SJSA1 (cell line): ENCODE results near the gene CEP152. TPM values are rescaled to one million over a fixed set of nuclear protein-coding genes. Genes with fewer than 3 reads are reported as not detected.
"Not testable (repeated sequence)": the region's sequence is repeated elsewhere in the genome, so short reads cannot be mapped to it uniquely, and the experiment has no call there.

Experiments used
- DNase-seq, 2 experiments: peaks; one replicate each; pipeline ENCODE4 v3.0.0-alpha.2; 2015 to 2020; ENCODE audit warnings: low spot score in 2 of 2, low read depth in 1 of 2
- H3K27ac ChIP-seq: fragments of 250-450 bp; sonication (Bioruptor Pico); 2 replicates; pipeline ENCODE4 v1.5.1; 2020; ENCODE audit warnings: mild to moderate bottlenecking, moderate library complexity
- H3K27me3 ChIP-seq: fragments of 250-450 bp; sonication (Bioruptor Pico); replicated peaks from 2 replicates; pipeline ENCODE4 v1.5.1; 2020; ENCODE audit warnings: mild to moderate bottlenecking, moderate library complexity
- H3K36me3 ChIP-seq: fragments of 250-450 bp; sonication (Bioruptor Pico); 2 replicates; pipeline ENCODE4 v1.5.1; 2020; ENCODE audit warnings: mild to moderate bottlenecking
- H3K4me1 ChIP-seq: fragments of 250-450 bp; sonication (Bioruptor Pico); replicated peaks from 2 replicates; pipeline ENCODE4 v1.6.1; 2021; ENCODE audit warnings: mild to moderate bottlenecking
- H3K4me3 ChIP-seq: fragments of 250-450 bp; sonication (Bioruptor Pico); 2 replicates; pipeline ENCODE4 v1.5.1; 2020; ENCODE audit warnings: mild to moderate bottlenecking
- H3K9me3 ChIP-seq: fragments of 250-450 bp; sonication (Bioruptor Pico); replicated peaks from 2 replicates; pipeline ENCODE4 v1.5.1; 2020; ENCODE audit warnings: mild to moderate bottlenecking
- total RNA-seq: library from RNA; depleted of rRNA; stranded (reverse); fragments of >200 nt; shearing (Covaris generic); gene quantifications from 2 replicates; pipeline ENCODE4 v1.2.3, GENCODE V29; 2014; rRNA removed

Gene CEP152
- total RNA-seq = 16.6 and 19.5 TPM in 2 replicates

- H3K27ac ChIP-seq = peak within 1 kb of the TSS; percentile 77
- H3K9me3 ChIP-seq = no peaks in the 10 kb centered on the region
- peaks cover 15% of the 10 kb centered on the region for H3K4me1 ChIP-seq
- H3K27me3 ChIP-seq = no peaks in the 10 kb centered on the region
- peak within 1 kb of the TSS; percentile 66 for H3K4me3 ChIP-seq
- H3K36me3 ChIP-seq = peaks cover 4% of the 10 kb centered on the region
- peak; percentile 97 to 99 for DNase-seq
Measured at GRCh38 chr15:48810414-48811324, at the start of gene CEP152. CEP152 (minus strand) TSS chr15:48811069; CDS start chr15:48805649, 5,420 bp downstream.

- Histone ChIP-seq H3K36me3 (no peaks in the 10 kb centered on the region), H3K27me3 (no peaks in the 10 kb centered on the region), H3K9me3 (no peaks in the 10 kb centered on the region), H3K4me3 (no peak overlapping the region), H3K27ac (peak overlapping the region; percentile 83), H3K4me1 (peaks cover 45% of the 10 kb centered on the region)
- no peak for DNase-seq
Measured at GRCh38 chr15:48859426-48859825, 48.6 kb upstream of the CEP152 start.

DNA sequence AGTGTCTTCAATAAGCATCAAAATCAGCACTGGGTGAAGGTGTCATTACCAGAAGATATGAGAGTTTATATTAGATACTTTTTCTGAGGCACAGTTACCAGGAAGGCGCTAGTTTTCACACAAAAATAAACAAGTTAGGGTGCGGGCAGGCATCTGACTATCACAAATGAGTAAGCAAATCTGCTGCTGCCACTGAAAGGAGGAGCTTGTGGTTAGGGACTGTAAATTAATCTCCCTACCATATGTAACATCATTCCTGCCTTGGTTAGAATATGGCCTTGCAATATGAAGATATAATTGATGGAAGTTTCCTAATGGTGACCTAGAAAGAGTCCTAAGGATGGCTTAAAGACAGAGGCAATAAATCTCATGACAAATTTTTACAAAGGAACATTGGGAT, 47.5 kb upstream of the CEP152 start:
- Histone ChIP-seq H3K4me3 (no peak overlapping the region), H3K9me3 (no peaks in the 10 kb centered on the region), H3K4me1 (peaks cover 45% of the 10 kb centered on the region), H3K36me3 (no peaks in the 10 kb centered on the region), H3K27me3 (no peaks in the 10 kb centered on the region), H3K27ac (peak overlapping the region; percentile 83)
- peak; percentile 67 to 71 for DNase-seq

DNA sequence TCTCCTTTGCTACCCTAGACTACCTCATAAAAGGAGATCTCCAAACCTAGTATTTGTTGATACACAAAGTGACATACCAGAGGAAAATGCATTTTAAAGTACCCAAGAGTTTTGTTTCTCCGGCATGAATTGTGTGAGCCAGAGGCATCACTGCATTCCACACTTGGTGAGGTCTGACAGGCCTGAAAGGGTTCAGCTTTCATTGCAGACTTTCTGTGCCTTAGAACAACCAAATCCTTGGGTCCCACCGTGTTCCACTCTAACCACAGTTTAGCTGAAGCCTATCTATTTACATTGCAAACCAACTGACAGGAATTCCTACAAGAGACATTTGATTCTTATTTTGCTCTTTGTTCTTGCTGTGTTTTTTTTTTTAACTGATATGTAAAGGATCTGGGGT, 46.1 kb upstream of the CEP152 start:
- H3K9me3 ChIP-seq = no peaks in the 10 kb centered on the region
- no peaks in the 10 kb centered on the region for H3K27me3 ChIP-seq
- H3K36me3 ChIP-seq = no peaks in the 10 kb centered on the region
- peak overlapping the region; percentile 83 for H3K27ac ChIP-seq
- H3K4me3 ChIP-seq = no peak overlapping the region
- H3K4me1 ChIP-seq = peaks cover 45% of the 10 kb centered on the region
- DNase-seq = peak; percentile 85 to 92

DNA sequence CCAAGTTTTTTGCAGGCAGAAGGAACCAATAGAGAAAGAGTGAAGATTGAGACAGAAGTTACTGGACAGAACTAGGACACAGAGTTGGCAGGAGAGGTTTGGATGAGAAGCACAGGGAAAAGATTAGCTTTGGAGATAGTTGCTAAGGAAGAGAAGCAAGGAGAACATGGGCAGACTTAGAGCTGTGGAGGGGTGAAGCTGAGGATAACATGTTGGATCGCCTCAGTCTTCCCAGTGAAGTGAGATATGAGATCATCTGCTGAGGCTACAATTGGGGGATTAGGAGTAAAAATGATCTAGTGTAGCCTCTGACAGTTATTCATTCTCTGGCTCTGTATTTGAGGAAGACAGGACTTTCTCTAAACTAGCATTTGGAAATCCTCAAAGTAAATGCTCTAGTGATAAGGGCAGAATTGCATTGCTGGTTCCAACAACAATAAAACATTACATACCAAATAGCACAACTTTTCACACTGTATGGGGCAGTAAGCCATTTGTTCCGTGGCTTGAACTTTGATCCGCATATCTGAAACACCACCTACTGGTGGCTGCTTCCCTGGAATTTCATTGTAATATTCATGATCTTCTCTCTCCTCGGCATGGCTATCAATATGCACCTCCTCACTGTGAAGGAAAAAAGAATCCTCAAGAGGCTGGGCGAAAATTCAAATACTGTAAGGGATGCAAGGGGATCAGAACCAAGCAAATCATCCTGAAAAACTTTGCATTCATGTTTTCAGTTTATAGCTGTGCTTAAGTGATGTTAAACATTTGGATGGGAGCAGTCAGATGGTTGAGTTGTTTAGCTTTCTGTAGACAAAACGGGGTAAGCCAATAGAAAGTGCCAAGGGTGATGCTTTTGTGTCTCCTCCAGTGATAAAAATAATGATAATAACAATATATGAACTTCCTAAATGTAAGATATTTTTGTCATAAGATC, 44.9 kb upstream of the CEP152 start:
- Histone ChIP-seq H3K9me3 (no peaks in the 10 kb centered on the region), H3K36me3 (no peaks in the 10 kb centered on the region), H3K27ac (peak overlapping the region; percentile 83), H3K27me3 (no peaks in the 10 kb centered on the region), H3K4me3 (no peak overlapping the region), H3K4me1 (peaks cover 45% of the 10 kb centered on the region)
- DNase-seq = peak in 1 of 2 experiments; percentile 68

DNA sequence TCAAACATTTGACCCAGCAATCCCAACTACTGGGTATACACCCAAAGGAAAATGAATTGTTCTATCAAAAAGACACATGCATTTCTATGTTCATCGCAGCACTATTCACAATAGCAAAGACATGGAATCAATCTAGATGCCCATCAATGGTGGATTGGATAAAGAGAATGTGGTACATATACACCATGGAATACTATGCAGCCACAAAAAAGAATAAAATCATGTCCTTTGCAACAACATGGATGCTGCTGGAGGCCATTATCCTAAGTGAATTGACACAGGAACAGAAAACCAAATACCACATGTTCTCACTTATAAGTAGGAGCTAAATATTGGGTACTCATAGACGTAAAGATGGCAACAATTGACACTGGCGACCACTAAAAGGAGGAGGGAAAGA, 43.6 kb upstream of the CEP152 start:
- not testable (repeated sequence) for H3K9me3 ChIP-seq, H3K36me3 ChIP-seq, H3K27me3 ChIP-seq, DNase-seq, H3K4me3 ChIP-seq, H3K27ac ChIP-seq
- H3K4me1 ChIP-seq = peaks cover 41% of the 10 kb centered on the region

GRCh38 chr15:48851956-48852355, 41.1 kb upstream of the CEP152 start:
- no peaks in the 10 kb centered on the region for H3K9me3 ChIP-seq
- H3K27ac ChIP-seq = no peak overlapping the region
- no peak for DNase-seq
- no peaks in the 10 kb centered on the region for H3K36me3 ChIP-seq
- no peak overlapping the region for H3K4me3 ChIP-seq
- H3K27me3 ChIP-seq = no peaks in the 10 kb centered on the region
- peaks cover 18% of the 10 kb centered on the region for H3K4me1 ChIP-seq

- H3K27me3 ChIP-seq = no peaks in the 10 kb centered on the region
- H3K4me3 ChIP-seq = no peak overlapping the region
- no peak overlapping the region for H3K27ac ChIP-seq
- no peak for DNase-seq
- H3K36me3 ChIP-seq = no peaks in the 10 kb centered on the region
- H3K4me1 ChIP-seq = peaks cover 6% of the 10 kb centered on the region
- H3K9me3 ChIP-seq = no peaks in the 10 kb centered on the region
Measured at GRCh38 chr15:48850648-48851047, 39.8 kb upstream of the CEP152 start.

- no peak overlapping the region for H3K4me3 ChIP-seq
- no peaks in the 10 kb centered on the region for H3K27me3 ChIP-seq
Measured at GRCh38 chr15:48845123-48845522, 34.3 kb upstream of the CEP152 start.

DNA sequence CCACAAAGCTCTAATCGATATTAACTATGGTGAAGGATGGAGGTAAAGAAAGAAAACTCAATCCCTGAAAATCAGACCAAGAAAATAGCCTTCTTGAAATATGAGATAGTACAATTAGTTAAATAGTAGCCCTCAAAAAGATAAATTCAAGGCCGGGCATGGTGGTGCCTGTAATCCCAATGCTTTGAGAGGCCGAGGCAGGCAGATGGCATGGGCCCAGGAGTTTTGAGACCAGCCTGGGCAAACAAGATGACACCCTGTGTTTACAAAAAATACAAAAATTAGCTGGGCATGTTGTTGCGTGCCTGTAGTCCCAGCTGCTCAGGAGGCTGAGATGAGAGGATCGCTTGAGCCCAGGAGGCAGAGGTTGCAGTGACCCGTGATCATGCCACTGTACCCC, 31.6 kb upstream of the CEP152 start:
- H3K4me1 ChIP-seq = no peaks in the 10 kb centered on the region
- H3K4me3 ChIP-seq = no peak overlapping the region
- H3K9me3 ChIP-seq = no peaks in the 10 kb centered on the region
- H3K27me3 ChIP-seq = no peaks in the 10 kb centered on the region
- H3K27ac ChIP-seq = no peak overlapping the region
- no peaks in the 10 kb centered on the region for H3K36me3 ChIP-seq
- no peak for DNase-seq

More at GRCh38 chr15:48845123-48845522, 34.3 kb upstream of the CEP152 start:
- Histone ChIP-seq H3K4me1 (no peaks in the 10 kb centered on the region), H3K9me3 (no peaks in the 10 kb centered on the region), H3K27ac (no peak overlapping the region), H3K36me3 (no peaks in the 10 kb centered on the region)
- DNase-seq = no peak

DNA sequence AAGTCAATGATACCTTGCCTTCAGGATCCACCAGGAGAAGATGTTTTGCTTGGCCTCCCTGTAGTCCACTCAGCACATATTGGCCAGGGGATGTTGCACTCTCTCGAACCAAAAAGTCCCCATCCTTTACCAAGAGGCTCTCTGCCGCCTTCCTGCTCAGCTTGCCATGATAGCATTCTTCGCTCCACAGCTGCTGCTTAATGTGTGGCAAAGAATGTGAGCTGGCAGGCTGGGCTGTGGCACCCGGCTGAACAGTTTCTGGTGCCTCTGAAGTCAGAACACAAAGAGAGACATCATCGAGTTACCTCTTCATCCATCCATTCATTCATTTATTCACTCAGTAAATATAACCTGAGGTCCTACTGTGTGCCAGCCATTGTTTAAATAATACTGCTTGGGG, 23.9 kb upstream of the CEP152 start:
- Histone ChIP-seq H3K4me1 (no peaks in the 10 kb centered on the region), H3K9me3 (peaks cover 3% of the 10 kb centered on the region; the same call in 1 of the 2 replicates), H3K36me3 (no peaks in the 10 kb centered on the region), H3K4me3 (no peak overlapping the region), H3K27me3 (no peaks in the 10 kb centered on the region), H3K27ac (no peak overlapping the region)
- DNase-seq = no peak

- H3K27me3 ChIP-seq = no peaks in the 10 kb centered on the region
- H3K4me3 ChIP-seq = no peak overlapping the region
- H3K9me3 ChIP-seq = peaks cover 3% of the 10 kb centered on the region; the same call in 1 of the 2 replicates
- no peaks in the 10 kb centered on the region for H3K36me3 ChIP-seq
- H3K4me1 ChIP-seq = no peaks in the 10 kb centered on the region
- no peak overlapping the region for H3K27ac ChIP-seq
- no peak for DNase-seq
Measured at GRCh38 chr15:48833526-48834239, 22.8 kb upstream of the CEP152 start.

DNA sequence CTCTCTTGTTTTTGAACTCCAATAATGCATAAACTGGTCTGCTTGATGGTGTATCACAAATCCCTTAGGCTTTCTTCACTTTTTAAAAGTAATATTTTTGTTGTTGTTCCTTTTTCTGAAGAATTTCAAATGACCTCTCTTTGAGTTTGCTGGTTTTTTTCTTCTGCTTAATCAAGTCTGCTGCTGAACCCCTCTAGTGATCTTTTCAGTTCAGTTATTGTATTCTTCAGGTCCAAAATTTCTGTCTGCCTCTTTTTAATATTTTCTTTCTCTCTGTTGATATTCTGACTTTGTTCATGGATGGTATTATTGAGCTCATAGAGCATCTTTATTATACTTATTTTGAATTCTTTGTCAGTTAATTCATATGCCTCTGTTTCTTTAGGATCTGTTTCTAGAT, 21.8 kb upstream of the CEP152 start:
- Histone ChIP-seq H3K36me3 (no peaks in the 10 kb centered on the region), H3K27ac (no peak overlapping the region), H3K4me3 (no peak overlapping the region), H3K4me1 (no peaks in the 10 kb centered on the region), H3K9me3 (peaks cover 3% of the 10 kb centered on the region; the same call in 1 of the 2 replicates), H3K27me3 (no peaks in the 10 kb centered on the region)
- no peak for DNase-seq
